ENCODE results near the gene TAF9.

Gene TAF9

DNA sequence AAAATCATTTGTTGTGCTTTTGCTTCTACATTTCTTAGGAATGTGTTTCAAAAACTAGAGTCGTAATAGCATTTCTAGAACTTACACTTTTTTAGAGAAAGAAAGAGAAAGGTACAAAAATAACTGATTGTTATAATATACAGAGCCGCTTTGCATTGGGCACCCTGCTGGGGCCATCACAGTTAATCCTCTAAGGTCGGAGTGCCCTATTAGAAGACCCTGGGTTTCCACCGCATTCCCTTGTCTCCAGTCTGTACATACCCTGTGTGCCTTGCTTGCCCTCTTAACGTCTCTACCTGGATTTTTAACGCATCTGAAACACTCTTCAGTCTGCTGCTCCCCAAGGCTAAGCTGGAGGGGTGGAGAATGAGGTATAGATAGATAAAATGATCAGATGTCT lies 46.9 kb upstream of the TAF9 start:
- no peak for ATAC-seq
- TF ChIP-seq ESRRG (CRISPR knock-in tag; IDR thresholded peaks at IDR 0.05) (no peak), PPARA (CRISPR knock-in tag; IDR thresholded peaks at IDR 0.05; ENCODE audit: borderline replicate concordance) (no peak), SNAI2 (CRISPR knock-in tag; IDR thresholded peaks at IDR 0.05) (no peak), TOX (CRISPR knock-in tag; IDR thresholded peaks at IDR 0.05; ENCODE audit: borderline replicate concordance) (no peak), ARNTL (CRISPR knock-in tag; IDR thresholded peaks at IDR 0.05; ENCODE audit: borderline replicate concordance, low read depth) (no peak), GLIS3 (CRISPR knock-in tag; IDR thresholded peaks at IDR 0.05) (no peak), ZFP30 (CRISPR knock-in tag; IDR thresholded peaks at IDR 0.05) (no peak)
- TF ChIP-seq, protein P1, sequence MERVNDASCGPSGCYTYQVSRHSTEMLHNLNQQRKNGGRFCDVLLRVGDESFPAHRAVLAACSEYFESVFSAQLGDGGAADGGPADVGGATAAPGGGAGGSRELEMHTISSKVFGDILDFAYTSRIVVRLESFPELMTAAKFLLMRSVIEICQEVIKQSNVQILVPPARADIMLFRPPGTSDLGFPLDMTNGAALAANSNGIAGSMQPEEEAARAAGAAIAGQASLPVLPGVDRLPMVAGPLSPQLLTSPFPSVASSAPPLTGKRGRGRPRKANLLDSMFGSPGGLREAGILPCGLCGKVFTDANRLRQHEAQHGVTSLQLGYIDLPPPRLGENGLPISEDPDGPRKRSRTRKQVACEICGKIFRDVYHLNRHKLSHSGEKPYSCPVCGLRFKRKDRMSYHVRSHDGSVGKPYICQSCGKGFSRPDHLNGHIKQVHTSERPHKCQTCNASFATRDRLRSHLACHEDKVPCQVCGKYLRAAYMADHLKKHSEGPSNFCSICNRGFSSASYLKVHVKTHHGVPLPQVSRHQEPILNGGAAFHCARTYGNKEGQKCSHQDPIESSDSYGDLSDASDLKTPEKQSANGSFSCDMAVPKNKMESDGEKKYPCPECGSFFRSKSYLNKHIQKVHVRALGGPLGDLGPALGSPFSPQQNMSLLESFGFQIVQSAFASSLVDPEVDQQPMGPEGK (CRISPR knock-in tag; IDR thresholded peaks at IDR 0.05; ENCODE audit: borderline replicate concordance) = no peak
- TF ChIP-seq, protein P2, sequence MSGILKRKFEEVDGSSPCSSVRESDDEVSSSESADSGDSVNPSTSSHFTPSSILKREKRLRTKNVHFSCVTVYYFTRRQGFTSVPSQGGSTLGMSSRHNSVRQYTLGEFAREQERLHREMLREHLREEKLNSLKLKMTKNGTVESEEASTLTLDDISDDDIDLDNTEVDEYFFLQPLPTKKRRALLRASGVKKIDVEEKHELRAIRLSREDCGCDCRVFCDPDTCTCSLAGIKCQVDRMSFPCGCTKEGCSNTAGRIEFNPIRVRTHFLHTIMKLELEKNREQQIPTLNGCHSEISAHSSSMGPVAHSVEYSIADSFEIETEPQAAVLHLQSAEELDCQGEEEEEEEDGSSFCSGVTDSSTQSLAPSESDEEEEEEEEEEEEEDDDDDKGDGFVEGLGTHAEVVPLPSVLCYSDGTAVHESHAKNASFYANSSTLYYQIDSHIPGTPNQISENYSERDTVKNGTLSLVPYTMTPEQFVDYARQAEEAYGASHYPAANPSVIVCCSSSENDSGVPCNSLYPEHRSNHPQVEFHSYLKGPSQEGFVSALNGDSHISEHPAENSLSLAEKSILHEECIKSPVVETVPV (CRISPR knock-in tag; IDR thresholded peaks at IDR 0.05) = no peak

DNA sequence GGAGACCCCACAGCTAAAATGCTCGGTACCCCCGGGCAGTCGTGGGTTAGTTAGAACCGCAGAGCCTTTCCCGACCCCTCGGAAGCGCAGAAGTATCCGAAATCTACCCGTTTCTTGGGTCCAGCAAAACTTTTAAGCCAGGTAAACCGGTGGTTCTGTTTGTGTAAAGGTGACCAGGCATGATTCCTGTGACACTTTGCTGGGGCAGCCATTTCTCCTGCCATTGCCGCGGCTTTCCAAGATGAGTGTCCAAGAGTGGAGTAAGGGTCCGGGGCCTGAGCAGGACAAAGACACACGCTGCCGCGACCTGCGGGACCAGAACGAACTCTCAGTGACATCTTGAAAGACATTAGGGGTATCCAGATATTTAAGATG lies 46.3 kb upstream of the TAF9 start:
- no peak for ATAC-seq
- TF ChIP-seq, protein P2 (CRISPR knock-in tag; IDR thresholded peaks at IDR 0.05) = no peak
- TF ChIP-seq ZNF70 (CRISPR knock-in tag; IDR thresholded peaks at IDR 0.05) (no peak), SNAI2 (CRISPR knock-in tag; IDR thresholded peaks at IDR 0.05) (no peak), ZNF8 (CRISPR knock-in tag; IDR thresholded peaks at IDR 0.05) (no peak), ZC3H10 (CRISPR knock-in tag; IDR thresholded peaks at IDR 0.05) (no peak), RARB (CRISPR knock-in tag; IDR thresholded peaks at IDR 0.05) (no peak), ARNTL (CRISPR knock-in tag; IDR thresholded peaks at IDR 0.05; ENCODE audit: borderline replicate concordance, low read depth) (no peak), BACH2 (CRISPR knock-in tag; IDR thresholded peaks at IDR 0.05; ENCODE audit: borderline replicate concordance) (no peak), ZNF565 (CRISPR knock-in tag; conservative IDR thresholded peaks at IDR 0.05; ENCODE audit: low read depth) (no peak), TOX (CRISPR knock-in tag; IDR thresholded peaks at IDR 0.05; ENCODE audit: borderline replicate concordance) (no peak), PPARA (CRISPR knock-in tag; IDR thresholded peaks at IDR 0.05; ENCODE audit: borderline replicate concordance) (no peak), ISL1 (CRISPR knock-in tag; IDR thresholded peaks at IDR 0.05) (no peak), ZFP3 (CRISPR knock-in tag; IDR thresholded peaks at IDR 0.05) (no peak), TCF4 (CRISPR knock-in tag; IDR thresholded peaks at IDR 0.05; ENCODE audit: borderline replicate concordance) (no peak), GLIS3 (CRISPR knock-in tag; IDR thresholded peaks at IDR 0.05) (no peak)
- TF ChIP-seq, protein P3, sequence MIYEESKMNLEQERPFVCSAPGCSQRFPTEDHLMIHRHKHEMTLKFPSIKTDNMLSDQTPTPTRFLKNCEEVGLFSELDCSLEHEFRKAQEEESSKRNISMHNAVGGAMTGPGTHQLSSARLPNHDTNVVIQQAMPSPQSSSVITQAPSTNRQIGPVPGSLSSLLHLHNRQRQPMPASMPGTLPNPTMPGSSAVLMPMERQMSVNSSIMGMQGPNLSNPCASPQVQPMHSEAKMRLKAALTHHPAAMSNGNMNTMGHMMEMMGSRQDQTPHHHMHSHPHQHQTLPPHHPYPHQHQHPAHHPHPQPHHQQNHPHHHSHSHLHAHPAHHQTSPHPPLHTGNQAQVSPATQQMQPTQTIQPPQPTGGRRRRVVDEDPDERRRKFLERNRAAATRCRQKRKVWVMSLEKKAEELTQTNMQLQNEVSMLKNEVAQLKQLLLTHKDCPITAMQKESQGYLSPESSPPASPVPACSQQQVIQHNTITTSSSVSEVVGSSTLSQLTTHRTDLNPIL (CRISPR knock-in tag; IDR thresholded peaks at IDR 0.05; ENCODE audit: low read depth) = no peak
- TF ChIP-seq, protein P4, sequence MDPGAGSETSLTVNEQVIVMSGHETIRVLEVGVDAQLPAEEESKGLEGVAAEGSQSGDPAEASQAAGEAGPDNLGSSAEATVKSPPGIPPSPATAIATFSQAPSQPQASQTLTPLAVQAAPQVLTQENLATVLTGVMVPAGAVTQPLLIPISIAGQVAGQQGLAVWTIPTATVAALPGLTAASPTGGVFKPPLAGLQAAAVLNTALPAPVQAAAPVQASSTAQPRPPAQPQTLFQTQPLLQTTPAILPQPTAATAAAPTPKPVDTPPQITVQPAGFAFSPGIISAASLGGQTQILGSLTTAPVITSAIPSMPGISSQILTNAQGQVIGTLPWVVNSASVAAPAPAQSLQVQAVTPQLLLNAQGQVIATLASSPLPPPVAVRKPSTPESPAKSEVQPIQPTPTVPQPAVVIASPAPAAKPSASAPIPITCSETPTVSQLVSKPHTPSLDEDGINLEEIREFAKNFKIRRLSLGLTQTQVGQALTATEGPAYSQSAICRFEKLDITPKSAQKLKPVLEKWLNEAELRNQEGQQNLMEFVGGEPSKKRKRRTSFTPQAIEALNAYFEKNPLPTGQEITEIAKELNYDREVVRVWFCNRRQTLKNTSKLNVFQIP (CRISPR knock-in tag; IDR thresholded peaks at IDR 0.05; ENCODE audit: borderline replicate concordance, low read depth) = no peak
- TF ChIP-seq, protein P5, sequence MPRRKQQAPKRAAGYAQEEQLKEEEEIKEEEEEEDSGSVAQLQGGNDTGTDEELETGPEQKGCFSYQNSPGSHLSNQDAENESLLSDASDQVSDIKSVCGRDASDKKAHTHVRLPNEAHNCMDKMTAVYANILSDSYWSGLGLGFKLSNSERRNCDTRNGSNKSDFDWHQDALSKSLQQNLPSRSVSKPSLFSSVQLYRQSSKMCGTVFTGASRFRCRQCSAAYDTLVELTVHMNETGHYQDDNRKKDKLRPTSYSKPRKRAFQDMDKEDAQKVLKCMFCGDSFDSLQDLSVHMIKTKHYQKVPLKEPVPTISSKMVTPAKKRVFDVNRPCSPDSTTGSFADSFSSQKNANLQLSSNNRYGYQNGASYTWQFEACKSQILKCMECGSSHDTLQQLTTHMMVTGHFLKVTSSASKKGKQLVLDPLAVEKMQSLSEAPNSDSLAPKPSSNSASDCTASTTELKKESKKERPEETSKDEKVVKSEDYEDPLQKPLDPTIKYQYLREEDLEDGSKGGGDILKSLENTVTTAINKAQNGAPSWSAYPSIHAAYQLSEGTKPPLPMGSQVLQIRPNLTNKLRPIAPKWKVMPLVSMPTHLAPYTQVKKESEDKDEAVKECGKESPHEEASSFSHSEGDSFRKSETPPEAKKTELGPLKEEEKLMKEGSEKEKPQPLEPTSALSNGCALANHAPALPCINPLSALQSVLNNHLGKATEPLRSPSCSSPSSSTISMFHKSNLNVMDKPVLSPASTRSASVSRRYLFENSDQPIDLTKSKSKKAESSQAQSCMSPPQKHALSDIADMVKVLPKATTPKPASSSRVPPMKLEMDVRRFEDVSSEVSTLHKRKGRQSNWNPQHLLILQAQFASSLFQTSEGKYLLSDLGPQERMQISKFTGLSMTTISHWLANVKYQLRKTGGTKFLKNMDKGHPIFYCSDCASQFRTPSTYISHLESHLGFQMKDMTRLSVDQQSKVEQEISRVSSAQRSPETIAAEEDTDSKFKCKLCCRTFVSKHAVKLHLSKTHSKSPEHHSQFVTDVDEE (CRISPR knock-in tag; IDR thresholded peaks at IDR 0.05) = no peak
- TF ChIP-seq, protein P1 (CRISPR knock-in tag; IDR thresholded peaks at IDR 0.05; ENCODE audit: borderline replicate concordance) = no peak

Data from SK-N-SH treated with all-trans-retinoic acid at 6 μM for 48 hours (cell line).